H54 (cell line): Measurements from ENCODE around the gene CFAP141.
"Not testable (repeated sequence)": the region's sequence is repeated elsewhere in the genome, so short reads cannot be mapped to it uniquely, and the experiment has no call there.

ENCODE experiments used
- DNase-seq: peaks from one replicate; pipeline ENCODE4 v3.0.0; 2011; ENCODE audit warnings: low spot score, mixed read lengths; ENCODE audit not compliant: insufficient read length
- FAIRE-seq: peaks from 3 replicates; lab custom pipeline; 2011; peaks lifted over from hg19 to GRCh38; lab: Jason Lieb, UNC
- POLR2A ChIP-seq: IDR thresholded peaks from 2 replicates; pipeline ENCODE4 v1.6.1; 2011; ENCODE audit warnings: low read depth, mild to moderate bottlenecking, low read length

Gene CFAP141

GRCh38 chr1:154206196-154206595 is at the start of gene CFAP141:
Gene CFAP141 (minus strand): TSS chr1:154206333. CDS start chr1:154206307, 26 bp downstream.
- no peak for FAIRE-seq
- DNase-seq, result no peak
- no peak for TF ChIP-seq POLR2A

GRCh38 chr1:154253671-154254070 is 47.5 kb upstream of the CFAP141 start:
- DNase-seq (no peak), FAIRE-seq (no peak)

GRCh38 chr1:154241703-154242351 is 35.7 kb upstream of the CFAP141 start:
- FAIRE-seq (no peak), DNase-seq (no peak)
- TF ChIP-seq POLR2A, result no peak

More at GRCh38 chr1:154253671-154254070, 47.5 kb upstream of the CFAP141 start:
- no peak for TF ChIP-seq POLR2A

DNA sequence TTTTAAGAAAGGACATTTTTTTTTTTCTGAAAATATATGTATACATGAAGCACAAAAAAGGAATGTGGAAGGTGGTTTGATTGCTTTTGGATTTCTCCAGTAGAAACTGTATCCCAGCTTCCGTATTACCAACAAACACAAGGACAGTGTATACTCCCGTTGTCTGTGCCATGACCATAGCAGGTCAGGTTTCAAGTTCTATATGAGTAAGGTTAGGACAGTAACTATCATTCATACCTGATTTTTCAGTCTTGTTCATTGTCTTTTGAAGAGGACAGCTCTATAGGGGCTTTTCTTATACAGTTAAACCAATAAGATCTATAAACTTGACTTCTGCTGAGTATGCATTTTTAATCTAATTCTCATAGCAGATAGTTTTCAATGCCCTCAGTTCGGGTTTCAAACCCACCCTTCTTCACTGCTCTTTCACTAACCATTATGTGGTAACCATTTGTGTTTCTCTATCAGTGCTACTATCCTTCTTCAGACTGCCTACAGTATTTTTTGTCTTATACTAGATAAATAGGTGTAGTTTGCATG is 34.2 kb upstream of the CFAP141 start:
- DNase-seq (no peak), FAIRE-seq (no peak)
- TF ChIP-seq POLR2A, result no peak

DNA sequence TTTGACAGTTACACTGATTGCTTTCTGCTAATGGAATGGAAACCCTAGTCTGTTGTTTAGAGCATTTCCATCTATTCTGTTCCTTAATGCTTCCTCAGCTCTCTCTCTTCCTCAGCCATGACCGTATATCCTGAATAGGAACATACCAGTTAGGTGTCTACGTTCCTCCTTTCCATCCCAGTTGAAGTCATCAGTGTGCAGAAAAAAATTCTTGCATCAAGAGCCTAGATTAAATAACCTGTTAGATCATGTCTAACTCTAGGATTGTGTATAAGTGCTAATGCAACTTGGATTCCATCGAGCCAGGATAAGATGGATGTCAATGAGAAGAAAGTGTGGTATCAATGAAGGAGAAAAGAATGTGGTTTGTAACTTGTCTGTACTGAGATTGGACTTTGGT is 33.4 kb upstream of the CFAP141 start:
- no peak for FAIRE-seq
- no peak for DNase-seq
- no peak for TF ChIP-seq POLR2A

DNA sequence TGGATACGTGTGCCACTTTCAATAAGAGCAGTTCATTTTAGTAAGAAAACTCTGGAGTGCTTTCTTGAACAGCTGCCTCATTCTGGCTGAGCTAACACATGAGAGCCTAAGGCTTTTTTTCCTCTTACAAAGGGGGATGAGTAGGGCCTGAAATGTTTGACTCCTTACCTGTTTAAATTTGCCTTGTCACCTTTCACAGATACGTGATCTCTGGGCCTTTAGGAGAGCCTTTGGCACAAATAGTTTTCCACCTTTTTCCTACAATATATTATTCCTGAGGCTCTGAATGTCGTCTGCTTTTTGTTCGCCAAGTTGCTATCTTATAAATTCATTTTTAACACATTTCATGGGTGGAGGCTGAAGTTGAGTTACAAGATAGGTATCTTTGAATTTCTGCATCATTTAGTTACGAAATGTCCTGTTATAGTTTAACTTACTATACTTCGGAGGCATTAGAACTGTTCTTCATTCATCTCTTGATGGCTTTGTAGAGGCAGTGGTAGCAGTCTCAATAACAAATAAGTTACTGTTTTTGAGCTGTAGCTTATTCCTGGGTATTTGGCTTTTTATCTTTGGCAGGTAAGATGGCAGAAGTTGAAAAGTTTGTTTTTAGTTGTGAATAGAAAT is 31.9 kb upstream of the CFAP141 start:
- TF ChIP-seq POLR2A, result no peak
- FAIRE-seq (no peak), DNase-seq (no peak)

GRCh38 chr1:154237435-154237834 is 31.3 kb upstream of the CFAP141 start:
- TF ChIP-seq POLR2A, result no peak
- FAIRE-seq (no peak), DNase-seq (no peak)

DNA sequence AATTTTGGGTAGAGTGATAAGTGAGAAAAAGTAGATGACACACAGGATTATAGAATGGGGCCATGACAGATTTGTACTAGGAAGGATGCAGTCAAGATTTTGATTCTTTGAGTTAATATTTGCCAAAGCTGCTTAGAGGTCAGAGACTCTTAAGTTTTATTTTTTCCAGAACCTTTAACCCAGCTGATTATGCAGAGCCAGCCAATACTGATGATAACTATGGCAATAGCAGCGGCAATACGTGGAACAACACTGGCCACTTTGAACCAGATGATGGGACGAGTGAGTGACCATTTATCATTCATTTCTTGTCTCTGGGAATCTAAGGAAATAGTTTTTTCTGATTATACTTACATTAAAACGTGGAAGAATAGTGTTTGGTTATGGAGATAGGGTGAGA is 30.7 kb upstream of the CFAP141 start:
- no peak for DNase-seq
- TF ChIP-seq POLR2A, result no peak
- FAIRE-seq, result no peak

DNA sequence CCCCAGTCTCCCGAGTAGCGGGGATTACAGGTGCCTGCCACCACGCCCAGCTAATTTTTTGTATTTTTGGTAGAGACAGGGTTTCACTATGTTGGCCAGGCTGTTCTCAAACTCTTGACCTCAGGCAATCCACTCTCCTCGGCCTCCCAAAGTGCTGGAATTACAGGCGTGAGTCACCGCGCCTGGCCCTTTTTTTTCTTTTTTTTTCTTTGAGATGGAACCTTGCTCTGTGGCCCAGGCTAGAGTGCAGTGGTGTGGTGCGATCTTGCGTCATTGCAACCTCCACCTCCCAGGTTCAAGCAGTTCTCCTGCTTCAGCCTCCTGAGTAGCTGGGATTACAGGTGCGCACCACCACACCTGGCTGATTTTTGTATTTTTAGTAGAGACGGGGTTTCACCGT is 27.0 kb upstream of the CFAP141 start:
- DNase-seq, FAIRE-seq: not testable (repeated sequence)

DNA sequence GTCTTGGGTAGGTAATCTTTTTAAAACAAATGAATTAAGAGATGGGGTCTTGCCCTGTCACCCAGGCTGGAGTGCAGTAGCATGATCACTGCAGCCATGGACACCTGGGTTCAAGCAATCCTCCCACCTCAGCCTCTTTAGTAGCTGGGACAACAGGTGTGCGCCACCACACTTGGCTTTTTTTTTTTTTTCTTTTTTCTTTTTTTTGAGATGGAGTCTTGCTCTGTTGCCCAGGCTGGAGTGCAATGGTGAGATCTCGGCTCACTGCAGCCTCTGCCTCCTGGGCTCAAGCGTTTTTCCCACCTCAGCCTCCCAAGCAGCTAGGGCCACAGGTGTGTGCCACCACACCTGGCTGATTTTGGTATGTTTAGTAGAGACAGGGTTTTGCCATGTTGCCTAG is 25.0 kb upstream of the CFAP141 start:
- FAIRE-seq, DNase-seq: not testable (repeated sequence)

DNA sequence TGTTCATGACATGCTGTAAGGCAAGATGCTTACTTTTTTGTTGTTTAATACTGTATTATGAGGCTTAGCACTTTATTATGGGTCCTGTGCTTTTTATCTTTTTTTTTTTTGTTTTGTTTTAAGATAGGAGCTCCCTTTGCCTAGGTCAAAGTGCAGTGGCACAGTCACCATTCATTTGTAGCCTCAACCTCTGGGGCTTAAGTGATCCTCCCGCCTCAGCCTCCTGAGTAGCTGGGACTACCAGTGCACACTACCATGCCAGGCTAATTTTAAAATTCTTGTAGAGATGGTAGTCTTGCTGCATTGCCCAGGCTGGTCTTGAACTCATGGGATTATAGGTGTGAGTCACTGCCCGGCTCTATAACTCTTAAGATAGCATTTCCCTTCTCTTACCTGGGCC is 19.2 kb upstream of the CFAP141 start:
- TF ChIP-seq POLR2A, result no peak
- no peak for FAIRE-seq
- no peak for DNase-seq

DNA sequence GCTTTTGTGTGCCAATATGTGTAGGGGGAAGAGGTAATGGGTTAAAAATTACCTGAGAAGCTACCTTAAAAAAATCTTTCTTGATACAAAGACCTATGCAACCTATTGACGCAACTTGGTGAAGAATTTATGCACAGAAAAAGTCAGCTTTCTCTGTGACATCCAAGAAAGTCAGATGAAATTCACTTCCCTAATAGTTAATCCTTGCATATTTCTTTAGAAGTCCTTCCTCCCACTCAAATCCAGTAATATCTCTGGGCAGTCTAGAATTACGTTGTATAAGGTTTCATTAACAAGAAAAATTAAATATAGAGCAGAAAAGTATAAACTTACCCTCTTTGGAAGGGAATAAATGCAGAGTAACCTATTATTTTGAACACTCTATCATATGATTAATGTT is 17.5 kb upstream of the CFAP141 start:
- DNase-seq (no peak), FAIRE-seq (no peak)
- no peak for TF ChIP-seq POLR2A

DNA sequence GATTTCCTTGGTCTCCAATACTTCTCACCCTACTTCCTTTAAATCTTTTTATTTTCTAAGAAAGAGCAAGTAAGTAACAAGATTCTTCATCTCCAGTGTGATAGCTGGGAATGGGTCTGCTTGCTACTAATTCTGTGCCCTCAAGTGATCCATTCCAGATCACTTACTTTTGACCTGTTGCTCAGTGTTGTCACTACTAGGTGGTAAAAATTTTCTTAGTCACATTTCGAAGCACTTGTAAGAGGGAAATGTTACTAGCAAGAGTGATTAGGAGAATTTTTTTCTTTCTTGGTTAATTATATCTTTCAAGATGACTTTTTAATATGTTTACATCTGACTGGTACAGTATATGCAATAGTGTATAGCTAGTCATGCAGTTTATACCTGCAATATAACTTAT is 16.8 kb upstream of the CFAP141 start:
- FAIRE-seq, result no peak
- no peak for DNase-seq

GRCh38 chr1:154222518-154222917 is 16.4 kb upstream of the CFAP141 start:
- FAIRE-seq (no peak), DNase-seq (no peak)
- no peak for TF ChIP-seq POLR2A

More for the DNA sequence above, 16.8 kb upstream of the CFAP141 start:
- TF ChIP-seq POLR2A, result no peak
